Stimulated activated CD4-positive, alpha-beta T cell treated with anti-CD3 and anti-CD28 coated beads, Interleukin-1b, Interleukin-23, amount 100 ng/mL, for 48 hours (primary cell): ENCODE results near the gene GZMB.
"Not testable (repeated sequence)": the region's sequence is repeated elsewhere in the genome, so short reads cannot be mapped to it uniquely, and the experiment has no call there.

Source experiments
- DNase-seq: peaks from one replicate; pipeline ENCODE4 v3.0.0-alpha.2; 2020

GZMB gene

GRCh38 chr14:24630872-24631477 is 3.0 kb downstream of the GZMB start:
- no peak for DNase-seq

GRCh38 chr14:24630087-24630871 is 3.7 kb downstream of the GZMB start:
- DNase-seq = peak; percentile 33

- no peak for DNase-seq
Observed at GRCh38 chr14:24629521-24629920, 4.5 kb downstream of the GZMB start.

GRCh38 chr14:24613747-24614146 is 20.2 kb downstream of the GZMB start:
- DNase-seq = no peak

- no peak for DNase-seq
Observed at GRCh38 chr14:24613241-24613640, 20.7 kb downstream of the GZMB start.

- no peak for DNase-seq
Observed at GRCh38 chr14:24612196-24612595, 21.8 kb downstream of the GZMB start.

- no peak for DNase-seq
Observed at GRCh38 chr14:24609655-24610344, 24.2 kb downstream of the GZMB start, which contains the start of gene GZMH. Gene GZMH (minus strand): TSS chr14:24609685. CDS start chr14:24609613, 72 bp downstream.

- no peak for DNase-seq
Observed at GRCh38 chr14:24607635-24608514, 26.1 kb downstream of the GZMB start.

- no peak for DNase-seq
Observed at GRCh38 chr14:24607081-24607480, 26.9 kb downstream of the GZMB start.

GRCh38 chr14:24606297-24606696 is 27.7 kb downstream of the GZMB start:
- DNase-seq = no peak

GRCh38 chr14:24605435-24606190 is 28.4 kb downstream of the GZMB start:
- DNase-seq = peak; percentile 77

GRCh38 chr14:24597403-24597802 is 36.6 kb downstream of the GZMB start:
- no peak for DNase-seq

- no peak for DNase-seq
Observed at GRCh38 chr14:24595073-24595808, 38.7 kb downstream of the GZMB start.

- not testable (repeated sequence) for DNase-seq
Observed at GRCh38 chr14:24591004-24591403, 43.0 kb downstream of the GZMB start.

GRCh38 chr14:24584402-24584801 is 49.6 kb downstream of the GZMB start:
- not testable (repeated sequence) for DNase-seq
